Gastrocnemius medialis (tissue), 4 donors: ENCODE measurements around the gene TRAF4.

ENCODE experiments used
- CTCF ChIP-seq, 5 experiments: fragments of 450-650 bp in 3 of 5; fragments of 200-600 bp in 2 of 5; sonication (generic) in 2 of 5; IDR thresholded peaks in 4 of 5; conservative IDR thresholded peaks in 1 of 5; 1 replicate in 4 of 5; 2 replicates in 1 of 5; pipeline ENCODE4 v1.5.1; 2016 to 2019; ENCODE audit warnings: antibody characterized with exemption in 5 of 5, mild to moderate bottlenecking in 3 of 5, moderate library complexity in 3 of 5
- POLR2A ChIP-seq, 2 donors: fragments of 450-650 bp; IDR thresholded peaks; one replicate each; pipeline ENCODE4 v1.6.1; 2017; ENCODE audit warnings: antibody characterized with exemption in 2 of 2, mild to moderate bottlenecking in 2 of 2, moderate library complexity in 2 of 2

DNA sequence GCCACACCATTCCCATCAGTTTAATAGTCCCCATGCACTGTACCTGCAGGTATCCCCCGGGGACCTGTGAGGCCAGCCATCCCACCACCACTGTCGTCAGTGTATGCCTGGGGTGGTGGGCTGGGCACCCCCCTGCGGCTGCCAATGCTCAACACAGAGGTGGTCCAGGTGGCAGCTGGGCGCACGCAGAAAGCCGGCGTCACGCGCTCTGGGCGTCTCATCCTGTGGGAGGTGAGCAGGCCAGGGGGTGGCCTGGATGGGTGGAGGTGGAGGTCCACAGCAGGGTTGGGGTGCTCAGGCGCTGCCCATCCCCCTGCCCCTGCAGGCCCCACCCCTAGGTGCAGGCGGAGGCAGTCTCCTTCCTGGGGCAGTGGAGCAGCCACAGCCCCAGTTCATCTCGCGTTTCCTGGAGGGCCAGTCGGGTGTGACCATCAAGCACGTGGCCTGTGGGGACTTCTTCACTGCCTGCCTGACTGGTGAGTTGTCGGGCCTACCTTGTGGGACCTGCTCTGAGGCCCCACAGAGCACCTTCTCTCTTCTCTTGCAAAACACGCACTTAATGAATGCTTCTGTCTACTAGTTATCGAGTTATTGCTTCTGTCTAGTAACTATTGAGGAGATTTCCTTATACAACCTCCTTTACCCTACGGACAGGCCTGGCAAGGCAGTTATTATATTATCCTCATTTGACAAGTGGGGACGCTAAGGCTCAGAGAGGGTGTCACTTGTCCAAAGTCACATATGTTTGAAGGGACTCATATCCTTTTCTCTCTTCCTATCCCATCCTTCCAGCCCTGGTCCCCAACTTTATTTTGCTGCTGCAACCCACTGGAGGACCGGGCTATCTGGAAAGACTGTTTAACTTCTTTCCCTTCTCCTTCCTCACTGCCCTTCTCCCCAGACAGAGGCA, 5.8 kb upstream of the TRAF4 start:
- TF ChIP-seq POLR2A (IDR thresholded peaks at IDR 0.05) (no peak), CTCF (IDR thresholded peaks at IDR 0.05 in 4 of 5, conservative IDR thresholded peaks at IDR 0.05 in 1 of 5) (no peak)
